ENCODE measurements around the gene ELFN1. TPM values are rescaled to one million over a fixed set of nuclear protein-coding genes. Genes with fewer than 3 reads are reported as not detected.

The ELFN1 gene
- total and polyA plus RNA-seq, 2 donors (not counting 3 experiments of a cell fraction or from before 2014, with no cell fraction given), result 0.37 to 1.0 TPM

GRCh38 chr7:1690359-1690958, 20.4 kb downstream of the ELFN1 start:
- Histone ChIP-seq H3K9me3 (replicated peaks; ENCODE audit: control insufficient read depth, insufficient read depth, low read length) (no peaks in the 10 kb centered on the region), H3K9me1 (replicated peaks; ENCODE audit: control insufficient read depth, extremely low read depth, insufficient read depth, low read length) (no peaks in the 10 kb centered on the region), H3K4me2 (ENCODE audit: insufficient read depth, low read length) (no peak overlapping the region), H4K20me1 (replicated peaks; ENCODE audit: control insufficient read depth, extremely low read depth, insufficient read depth, low read length) (no peaks in the 10 kb centered on the region), H3K27ac (ENCODE audit: insufficient read depth, low read depth, low read length) (no peak overlapping the region), H3K79me2 (ENCODE audit: control insufficient read depth, insufficient read depth, low read length) (no peaks in the 10 kb centered on the region), H3K4me1 (ENCODE audit: control insufficient read depth, extremely low read depth, insufficient read depth, low read length) (no peaks in the 10 kb centered on the region), H2AFZ (ENCODE audit: low read depth, low read length) (no peak overlapping the region), H3K36me3 (ENCODE audit: control insufficient read depth in 2 of 2, extremely low read depth in 1 of 2, insufficient read depth in 2 of 2, low read length in 2 of 2) (no peaks in the 10 kb centered on the region), H3K9ac (replicated peaks; ENCODE audit: extremely low read depth, insufficient read depth, low read length) (no peak overlapping the region), H3K4me3 (replicated peaks in 1 of 3; ENCODE audit: insufficient read depth in 1 of 3, low read depth in 1 of 3, low read length in 3 of 3) (no peak overlapping the region), H3K27me3 (ENCODE audit: control insufficient read depth in 2 of 2, insufficient read depth in 2 of 2, low read length in 2 of 2) (no peaks in the 10 kb centered on the region)
- POLR2A ChIA-PET, result no interaction called here
- no peak for TF ChIP-seq CTCF (IDR thresholded peaks at IDR 0.05; ENCODE audit: extremely low read depth in 1 of 2, insufficient read depth in 1 of 2, low read depth in 1 of 2, low read length in 2 of 2)
- TF ChIP-seq POLR2A (IDR thresholded peaks at IDR 0.05; ENCODE audit: low read depth, low read length), result no peak
- dilution Hi-C loops (cut with MboI; ENCODE audit: extremely low pct_ligation_motif_present, low sequenced_read_pairs), result no loop called here
- intact Hi-C loops (cut with micrococcal nuclease), result no loop called here
- no peak for DNase-seq (ENCODE audit: low read depth, low spot score)
- CTCF ChIA-PET, result no interaction called here
- no peak for FAIRE-seq
- no TSS peak for BruUV-seq (replicated peaks)

GRCh38 chr7:1691096-1691495, 21.0 kb downstream of the ELFN1 start:
- DNase-seq (ENCODE audit: low read depth, low spot score) (no peak), FAIRE-seq (no peak)
- Histone ChIP-seq H3K4me2 (ENCODE audit: insufficient read depth, low read length) (no peak overlapping the region), H3K27ac (ENCODE audit: insufficient read depth, low read depth, low read length) (no peak overlapping the region), H2AFZ (ENCODE audit: low read depth, low read length) (no peak overlapping the region), H3K9me3 (replicated peaks; ENCODE audit: control insufficient read depth, insufficient read depth, low read length) (no peaks in the 10 kb centered on the region), H4K20me1 (replicated peaks; ENCODE audit: control insufficient read depth, extremely low read depth, insufficient read depth, low read length) (no peaks in the 10 kb centered on the region), H3K9me1 (replicated peaks; ENCODE audit: control insufficient read depth, extremely low read depth, insufficient read depth, low read length) (no peaks in the 10 kb centered on the region), H3K36me3 (ENCODE audit: control insufficient read depth in 2 of 2, extremely low read depth in 1 of 2, insufficient read depth in 2 of 2, low read length in 2 of 2) (no peaks in the 10 kb centered on the region), H3K9ac (replicated peaks; ENCODE audit: extremely low read depth, insufficient read depth, low read length) (no peak overlapping the region), H3K4me3 (replicated peaks in 1 of 3; ENCODE audit: insufficient read depth in 1 of 3, low read depth in 1 of 3, low read length in 3 of 3) (no peak overlapping the region), H3K79me2 (ENCODE audit: control insufficient read depth, insufficient read depth, low read length) (no peaks in the 10 kb centered on the region), H3K4me1 (ENCODE audit: control insufficient read depth, extremely low read depth, insufficient read depth, low read length) (no peaks in the 10 kb centered on the region), H3K27me3 (ENCODE audit: control insufficient read depth in 2 of 2, insufficient read depth in 2 of 2, low read length in 2 of 2) (no peaks in the 10 kb centered on the region)
- intact Hi-C loops (cut with micrococcal nuclease), result no loop called here
- ChIA-PET CTCF (no interaction called here), POLR2A (no interaction called here)
- TF ChIP-seq JUN (IDR thresholded peaks at IDR 0.05; ENCODE audit: borderline replicate concordance, insufficient read depth, insufficient read length, low read depth), result no peak
- no peak for TF ChIP-seq EZH2 (IDR thresholded peaks at IDR 0.05; ENCODE audit: borderline replicate concordance, low read depth, low read length, severe bottlenecking)
- no peak for TF ChIP-seq MYC (IDR thresholded peaks at IDR 0.05; ENCODE audit: low read depth, low read length)
- no TSS peak for BruUV-seq (replicated peaks)
- dilution Hi-C loops (cut with MboI; ENCODE audit: extremely low pct_ligation_motif_present, low sequenced_read_pairs), result no loop called here

All from endothelial cell of umbilical vein (primary cell).